ENCODE measurements around the gene DUSP6.

DNA sequence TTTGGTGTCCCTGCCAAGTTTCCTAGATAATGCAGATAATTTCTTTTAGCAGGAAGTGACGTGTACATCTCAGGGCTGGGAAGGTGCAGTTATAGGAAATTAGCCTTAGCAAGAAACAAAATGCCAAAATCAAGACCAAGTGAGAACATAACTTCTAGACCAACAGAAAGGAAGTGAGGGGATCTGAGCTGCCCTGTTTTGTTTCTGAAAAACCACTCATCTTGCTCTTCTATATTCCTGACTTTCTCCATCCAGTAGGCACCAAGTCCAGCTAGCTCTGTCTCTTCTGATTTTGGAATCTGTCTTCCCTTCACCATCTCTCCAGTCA lies 23.9 kb upstream of the DUSP6 start:
- no peak for TF ChIP-seq TCF12 (IDR thresholded peaks at IDR 0.05)
- TF ChIP-seq TCF12 (CRISPR knock-in tag; IDR thresholded peaks at IDR 0.05) = no peak
- TF ChIP-seq ZNF576 (CRISPR knock-in tag; IDR thresholded peaks at IDR 0.05) = no peak
